CD4-positive, alpha-beta T cell treated with Interleukin-17A for 1 hour (primary cell): Measurements from ENCODE around the gene ATRIP.
A peak's percentile ranks its signal among the peaks of the same experiment; 100 is the strongest.
"Not testable (repeated sequence)": the region's sequence is repeated elsewhere in the genome, so short reads cannot be mapped to it uniquely, and the experiment has no call there.

Experiments used
- DNase-seq: peaks from one replicate; pipeline ENCODE4 v3.0.0-alpha.2; 2020

The ATRIP gene

DNA sequence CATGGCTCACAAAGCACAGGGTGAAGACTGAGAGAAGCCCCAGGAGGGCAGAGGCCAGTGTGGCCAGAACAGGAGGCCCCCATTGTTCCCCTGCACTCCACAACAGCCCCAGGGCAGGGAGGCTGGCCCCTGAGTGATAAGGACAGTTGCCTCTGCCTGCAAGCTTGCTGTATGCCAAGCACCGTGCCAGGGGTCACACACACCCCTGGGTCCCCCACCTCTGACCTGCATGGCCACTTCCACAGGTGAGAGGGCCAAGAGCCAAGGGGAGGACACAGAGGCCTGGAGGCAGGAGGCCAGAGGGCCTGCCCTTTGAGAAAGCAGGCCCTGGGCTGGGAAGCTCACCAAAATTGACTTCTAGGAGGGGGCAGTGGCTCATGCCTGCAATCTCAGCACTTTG lies 23.7 kb downstream of the ATRIP start:
- DNase-seq, result no peak

DNA sequence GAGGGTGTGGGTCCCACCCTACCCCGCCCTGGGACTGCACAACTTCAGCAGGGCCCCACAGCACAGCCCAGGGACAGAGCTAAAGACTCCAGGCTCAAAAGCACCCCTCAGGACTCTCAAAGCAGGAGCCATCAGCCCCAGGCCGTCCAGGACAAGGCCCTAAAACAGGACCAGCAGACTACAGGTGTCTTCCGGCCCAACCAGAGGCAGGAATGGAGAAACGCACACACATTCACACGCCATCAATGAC lies 26.1 kb downstream of the ATRIP start:
- DNase-seq, result no peak

DNA sequence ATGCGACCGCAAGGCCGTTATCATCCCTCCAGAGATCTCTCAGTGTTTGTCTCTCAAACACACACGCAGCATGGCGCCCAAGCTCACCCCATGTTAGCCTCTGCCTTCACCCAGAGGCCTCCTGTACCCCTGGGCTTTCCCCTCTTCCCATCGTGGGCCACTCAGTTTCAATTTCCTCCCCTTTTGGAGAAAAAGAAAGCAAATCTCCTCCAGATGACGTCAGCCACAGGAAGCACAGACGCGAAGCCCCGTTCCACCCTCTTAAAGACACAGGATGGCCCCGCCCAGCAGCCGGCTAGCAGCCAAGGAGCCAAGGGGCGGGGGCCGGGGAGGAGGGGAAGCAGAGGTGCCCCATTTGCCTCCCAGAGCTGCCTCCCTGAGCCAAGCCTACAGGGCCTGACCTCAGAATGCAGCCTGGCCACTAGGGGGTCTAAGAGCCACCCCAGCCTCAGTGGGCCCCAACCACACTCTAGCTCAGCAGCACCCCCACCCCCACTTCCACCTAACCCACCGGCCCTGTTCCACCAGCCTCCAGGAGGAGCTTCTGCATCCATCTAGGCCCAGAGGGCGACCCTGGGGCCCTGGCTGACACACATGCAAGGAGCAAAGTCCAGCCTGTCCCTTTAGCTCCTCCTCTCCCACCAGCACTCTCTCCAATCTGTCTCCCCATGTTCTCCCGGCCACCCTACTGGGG lies 26.5 kb downstream of the ATRIP start:
- DNase-seq, result peak; percentile 98

DNA sequence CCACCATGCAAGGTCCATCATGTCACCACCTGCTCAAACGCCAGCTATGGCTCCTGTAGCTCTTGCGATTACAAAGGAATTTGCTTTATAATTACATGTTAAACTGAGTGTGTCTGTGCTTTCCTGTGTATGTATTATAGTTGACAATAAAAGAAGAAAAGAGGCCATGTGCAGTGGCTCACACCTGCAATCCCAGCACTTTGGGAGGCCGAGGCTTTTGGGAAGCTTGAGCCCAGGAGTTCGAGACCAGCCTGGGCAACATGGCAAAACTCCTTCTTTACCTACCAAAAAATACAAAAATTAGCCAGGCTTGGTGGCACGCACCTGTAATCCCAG lies 27.0 kb downstream of the ATRIP start:
- DNase-seq, result no peak

DNA sequence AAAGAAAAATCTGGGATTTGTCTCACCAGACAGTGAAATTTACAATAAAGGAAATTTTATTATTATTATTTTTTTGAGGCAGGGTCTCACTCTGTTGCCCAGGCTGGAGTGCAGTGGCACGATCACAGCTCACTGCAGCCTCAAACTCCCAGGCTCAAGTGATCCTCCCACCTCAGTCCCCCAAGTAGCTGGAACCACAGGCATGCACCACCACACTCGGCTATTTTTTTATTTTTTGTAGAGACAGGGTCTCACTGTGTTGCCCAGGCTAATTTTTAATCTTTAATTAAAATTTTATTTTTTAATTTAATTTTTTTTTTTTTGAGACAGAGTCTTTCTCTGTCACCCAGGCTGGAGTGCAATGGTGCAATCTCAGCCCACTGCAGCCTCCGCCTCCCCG lies 27.5 kb downstream of the ATRIP start:
- DNase-seq, result not testable (repeated sequence)

DNA sequence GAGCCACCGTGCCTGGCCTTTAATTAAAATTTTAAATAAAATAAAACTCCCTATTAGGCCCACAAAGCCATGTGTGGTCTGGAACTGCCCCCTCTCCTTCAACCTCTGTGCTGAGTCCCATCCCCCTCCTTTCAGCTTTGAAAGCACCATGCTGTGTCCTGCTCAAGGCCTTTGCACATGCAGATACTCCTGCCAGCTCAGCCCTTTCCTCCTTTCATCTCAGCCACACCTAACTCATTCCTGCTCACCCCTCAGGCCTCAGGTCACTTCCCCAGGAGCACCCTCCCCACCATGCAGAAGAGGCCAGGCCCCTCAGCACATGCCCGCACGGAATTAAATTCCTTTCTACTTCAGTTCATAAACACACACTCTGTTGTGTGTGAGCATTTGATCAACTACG lies 28.1 kb downstream of the ATRIP start:
- no peak for DNase-seq

DNA sequence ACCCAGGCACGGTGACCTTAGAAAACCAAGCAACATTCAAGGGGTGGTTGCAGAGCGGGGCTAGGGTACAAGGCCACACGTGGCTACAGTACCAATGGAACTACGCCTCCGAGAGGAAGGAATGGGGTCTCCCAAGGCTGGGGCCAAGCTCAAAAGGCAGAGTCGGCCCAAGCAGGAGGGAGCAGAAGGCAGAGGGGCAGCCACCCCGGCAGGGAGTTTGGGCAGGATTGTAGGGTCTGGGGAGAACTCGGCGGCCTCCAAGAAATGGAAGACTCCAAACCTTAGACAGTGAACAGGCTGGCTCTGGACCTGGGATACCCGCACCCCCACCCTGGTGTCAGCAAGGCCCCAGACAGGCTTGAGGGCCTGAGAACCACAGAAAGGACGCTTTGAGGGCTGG lies 28.7 kb downstream of the ATRIP start:
- no peak for DNase-seq

DNA sequence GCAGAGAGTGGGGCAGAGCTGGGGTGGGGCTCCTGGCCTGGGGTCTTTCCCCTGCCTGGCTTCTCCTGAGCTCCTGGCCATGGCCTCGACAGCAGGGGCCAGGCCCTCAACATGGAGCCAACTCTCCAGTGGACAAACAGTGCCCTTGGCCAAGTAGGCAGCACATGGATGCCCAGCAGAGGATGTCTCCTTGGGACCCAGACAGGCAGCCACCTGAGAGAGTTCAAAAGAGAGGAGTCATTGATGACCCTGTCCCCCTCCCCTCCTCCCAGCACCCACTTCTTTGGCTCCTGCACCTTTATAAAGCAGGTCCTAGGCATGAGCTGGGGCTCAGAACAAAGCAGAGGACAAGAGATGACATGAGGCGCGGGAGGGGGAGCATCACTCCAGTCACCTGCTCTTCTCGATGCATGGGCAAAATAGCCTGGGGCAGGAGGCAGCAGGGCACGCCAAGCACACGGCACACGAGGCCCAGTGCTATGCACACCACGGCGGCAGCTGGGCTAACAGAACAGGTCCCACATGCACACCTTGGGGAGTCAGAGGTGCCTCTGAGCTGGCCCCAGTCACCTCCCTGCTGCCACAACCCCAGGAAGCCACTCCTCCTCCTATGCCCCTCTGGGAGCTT lies 30.0 kb downstream of the ATRIP start:
- no peak for DNase-seq

DNA sequence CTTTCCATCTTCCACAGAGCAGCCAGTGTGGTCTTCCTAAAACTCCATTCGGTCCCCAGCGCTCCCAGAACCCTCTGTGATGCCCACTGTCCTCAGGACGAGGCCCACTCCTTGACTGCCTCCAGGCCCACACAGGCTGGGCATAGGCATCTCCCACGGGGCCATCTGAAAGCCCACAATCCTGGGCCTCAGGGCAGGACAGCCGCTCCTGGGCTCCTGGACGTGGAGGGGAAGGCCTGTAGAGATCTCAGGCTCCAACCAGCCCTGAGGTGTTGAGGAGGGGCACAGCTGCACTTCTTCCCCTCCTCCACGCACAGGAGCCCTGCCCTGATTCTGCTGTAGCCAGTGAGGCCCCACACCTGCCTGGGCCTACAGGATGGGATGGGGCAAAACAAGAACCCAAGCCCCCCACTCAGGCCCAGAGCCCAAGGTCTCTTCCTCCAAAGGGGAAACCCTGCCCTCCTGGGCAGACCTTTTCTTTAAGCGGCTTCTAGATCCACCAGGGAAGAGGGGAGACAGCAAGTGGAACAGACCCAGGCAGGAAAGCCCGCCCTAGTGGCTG lies 31.5 kb downstream of the ATRIP start:
- DNase-seq, result no peak

DNA sequence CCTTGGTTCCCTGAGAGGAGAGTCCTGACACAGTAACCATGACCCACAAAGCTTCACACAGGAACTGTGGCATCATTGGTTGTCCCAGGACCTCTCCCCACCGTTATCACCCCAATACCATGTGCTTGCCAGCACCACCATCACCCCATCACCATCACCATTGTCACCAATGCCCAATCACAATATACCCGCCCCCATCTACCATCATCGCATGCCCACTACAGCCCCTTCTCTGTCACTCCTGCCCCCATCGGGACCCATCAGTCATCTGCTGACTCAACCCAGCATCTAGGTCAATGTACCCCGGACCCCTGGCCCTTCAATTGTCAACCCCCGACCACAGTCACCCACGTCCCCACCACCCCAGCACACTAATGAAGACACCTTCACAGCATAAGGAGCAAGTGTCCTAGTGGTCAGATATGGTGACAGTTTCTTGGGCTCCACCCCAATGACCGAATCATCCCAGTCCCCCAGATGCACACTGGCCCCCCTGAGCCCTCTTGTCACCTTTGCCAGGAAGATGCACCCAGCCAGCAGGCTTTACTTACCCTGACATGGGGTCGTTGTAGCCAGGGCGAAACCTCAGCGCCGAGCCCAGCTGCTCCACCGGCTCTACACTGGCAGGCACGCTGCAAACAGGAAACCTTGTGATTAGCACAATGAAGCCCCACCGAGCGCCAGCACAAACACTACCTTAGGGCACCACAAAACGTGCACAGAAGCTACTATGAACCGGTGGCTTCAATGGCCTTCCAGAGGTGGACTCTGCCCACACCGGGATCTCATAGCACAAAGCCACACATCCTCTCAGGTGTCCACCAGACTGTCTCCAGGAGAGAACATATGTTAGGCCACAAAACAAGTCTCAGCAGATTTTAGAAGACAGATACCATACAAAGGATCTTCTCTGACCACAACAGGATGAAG lies 32.4 kb downstream of the ATRIP start:
- DNase-seq, result peak; percentile 78

DNA sequence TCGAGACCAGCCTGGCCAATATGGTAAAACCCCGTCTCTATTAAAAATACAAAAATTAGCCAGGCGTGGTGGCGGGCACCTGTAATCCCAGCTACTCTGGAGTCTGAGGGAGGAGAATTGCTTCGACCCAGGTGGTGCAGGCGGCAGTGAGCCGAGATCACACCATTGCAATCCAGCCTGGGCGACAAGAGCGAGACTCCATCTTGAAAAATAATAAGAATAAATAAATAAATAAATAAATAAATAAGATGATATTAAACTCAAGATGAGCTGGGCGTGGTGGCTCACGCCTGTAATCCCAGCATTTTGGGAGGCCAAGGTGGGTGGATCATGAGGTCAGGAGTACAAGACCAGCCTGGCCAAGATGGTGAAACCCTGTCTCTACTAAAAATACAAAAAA lies 34.4 kb downstream of the ATRIP start:
- DNase-seq, result not testable (repeated sequence)

DNA sequence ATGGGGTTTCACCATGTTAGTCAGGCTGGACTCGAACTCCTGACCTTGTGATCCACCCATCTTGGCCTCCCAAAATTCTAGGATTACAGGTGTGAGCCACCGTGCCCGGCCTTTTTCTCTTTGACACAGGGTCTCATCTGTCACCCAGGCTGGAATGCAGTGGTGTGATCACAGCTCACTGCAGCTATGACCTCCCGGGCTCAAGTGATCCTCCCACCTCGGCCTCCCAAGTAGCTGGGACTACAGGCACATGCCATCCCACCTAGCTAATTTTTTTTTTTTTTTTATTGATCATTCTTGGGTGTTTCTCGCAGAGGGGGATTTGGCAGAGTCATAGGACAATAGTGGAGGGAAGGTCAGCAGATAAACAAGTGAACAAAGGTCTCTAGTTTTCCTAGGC lies 36.3 kb downstream of the ATRIP start:
- DNase-seq, result not testable (repeated sequence)

DNA sequence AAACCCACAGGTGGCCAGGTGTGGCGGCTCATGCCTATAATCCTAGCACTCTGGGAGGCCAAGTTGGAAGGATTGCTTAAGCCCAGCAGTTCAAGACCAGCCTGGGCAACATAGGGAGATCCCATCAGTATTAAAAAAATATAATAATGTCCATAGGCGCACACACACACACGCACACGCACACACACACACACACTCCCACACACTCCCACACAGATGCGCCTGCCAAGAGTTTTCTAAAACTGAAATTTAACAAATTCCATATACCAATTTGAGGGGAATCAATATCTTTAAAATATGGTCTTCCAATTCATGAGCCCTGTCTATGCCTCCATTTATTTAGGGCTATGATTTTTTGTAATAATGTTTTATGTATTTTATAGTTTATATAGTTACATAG lies 40.4 kb downstream of the ATRIP start:
- DNase-seq, result no peak

DNA sequence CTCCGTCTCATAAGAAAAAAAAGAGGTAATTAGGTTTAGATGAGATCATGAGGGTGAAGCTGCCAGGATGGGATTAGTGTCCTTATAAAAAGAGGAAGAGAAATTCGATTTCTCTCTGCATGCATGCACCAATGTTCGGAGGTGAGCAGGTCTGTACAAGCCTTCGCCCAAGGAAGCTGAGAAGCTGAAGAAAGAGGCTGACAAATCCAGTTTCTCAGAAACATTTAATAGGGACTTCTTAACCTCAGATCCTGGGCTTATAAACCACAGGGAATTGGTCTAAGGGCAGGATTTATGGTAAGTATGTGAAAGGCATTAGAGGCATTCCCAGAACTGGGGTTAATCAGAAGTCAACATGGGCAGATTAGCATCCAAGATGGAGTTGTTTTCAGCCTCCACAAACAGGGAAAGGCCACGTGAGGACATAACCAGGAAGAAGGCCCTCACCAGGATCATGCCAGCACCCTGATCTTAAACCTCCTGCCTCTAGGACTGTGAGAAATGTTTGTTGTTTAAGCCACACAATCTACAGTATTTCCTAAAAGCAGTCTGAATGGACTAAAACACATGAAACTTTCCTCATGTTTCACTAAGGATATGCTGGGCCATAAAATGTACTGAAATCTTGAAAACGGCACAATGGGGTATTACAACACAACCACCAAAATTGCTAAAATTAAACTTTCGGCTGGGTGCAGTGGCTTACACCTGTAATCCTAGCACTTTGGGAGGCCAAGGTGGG lies 46.1 kb downstream of the ATRIP start:
- DNase-seq, result no peak

DNA sequence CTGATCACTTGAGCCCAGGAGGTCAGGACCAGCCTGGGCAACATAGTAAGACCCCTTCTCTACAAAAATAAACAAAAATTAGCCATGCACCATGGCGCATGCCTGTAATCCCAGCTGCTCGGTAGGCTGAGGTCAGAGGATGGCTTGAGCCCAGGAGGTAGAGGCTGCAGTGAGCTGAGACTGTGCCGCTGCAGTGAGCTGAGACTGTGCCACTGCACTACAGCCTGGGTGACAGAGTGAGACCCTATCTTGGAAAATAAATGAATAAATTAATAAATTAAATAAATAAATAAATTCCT lies 46.6 kb downstream of the ATRIP start:
- no peak for DNase-seq

DNA sequence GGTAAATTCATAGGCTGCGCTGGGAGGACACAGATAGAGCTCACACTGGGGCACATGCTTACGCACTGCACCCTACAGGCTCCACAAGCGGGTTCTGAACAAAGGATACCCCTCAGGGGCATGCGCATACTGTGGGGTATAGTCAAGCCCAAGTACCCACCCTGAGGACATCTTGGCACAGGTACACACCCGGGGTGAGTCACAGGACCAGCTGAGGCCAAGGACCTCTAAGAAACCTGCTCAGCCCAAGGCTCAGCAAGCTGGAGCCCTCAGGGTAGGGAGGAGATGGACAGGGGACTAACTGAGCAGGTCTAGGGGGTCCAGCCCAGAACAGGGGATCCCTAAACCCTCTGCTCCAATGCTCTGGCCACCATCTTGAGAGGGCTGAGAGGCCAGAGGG lies 54.1 kb downstream of the ATRIP start:
- no peak for DNase-seq

DNA sequence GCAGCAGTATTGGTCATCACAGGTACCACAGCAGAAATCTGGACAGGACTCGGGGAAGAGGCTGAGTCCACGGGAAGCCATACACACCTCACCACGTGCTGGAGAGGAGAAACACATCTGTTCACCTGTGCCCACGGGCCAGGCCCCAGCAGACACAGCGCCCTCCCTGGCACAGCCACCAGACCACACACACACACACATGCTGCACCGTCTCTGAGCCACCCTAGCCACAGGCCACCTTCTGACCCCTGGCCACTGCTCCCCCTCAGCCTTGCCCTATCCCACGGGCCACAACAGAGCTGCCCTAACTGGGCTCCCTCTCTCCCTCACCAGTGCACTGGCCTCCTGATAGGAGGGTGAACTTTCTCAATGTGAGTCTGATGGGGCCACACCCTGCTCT lies 54.7 kb downstream of the ATRIP start:
- DNase-seq, result no peak

DNA sequence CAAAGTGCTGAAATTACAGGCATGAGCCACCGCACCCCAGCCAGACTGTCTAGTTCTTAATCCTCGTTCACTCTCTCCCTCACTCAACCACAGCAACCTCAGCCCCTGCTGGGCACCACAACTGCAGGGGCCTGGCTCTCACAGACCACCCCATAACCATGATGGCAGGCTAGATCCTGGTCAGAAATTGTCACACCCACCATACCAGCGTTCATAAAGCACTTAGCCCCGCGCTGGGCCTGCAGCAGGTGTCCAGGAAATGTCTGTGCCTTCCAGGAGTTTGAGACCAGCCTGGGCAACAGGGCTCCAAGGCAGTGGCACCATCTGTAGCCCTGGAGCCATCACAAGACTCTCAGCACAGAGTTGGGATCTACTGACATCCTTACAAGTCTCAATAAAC lies 55.6 kb downstream of the ATRIP start:
- no peak for DNase-seq

DNA sequence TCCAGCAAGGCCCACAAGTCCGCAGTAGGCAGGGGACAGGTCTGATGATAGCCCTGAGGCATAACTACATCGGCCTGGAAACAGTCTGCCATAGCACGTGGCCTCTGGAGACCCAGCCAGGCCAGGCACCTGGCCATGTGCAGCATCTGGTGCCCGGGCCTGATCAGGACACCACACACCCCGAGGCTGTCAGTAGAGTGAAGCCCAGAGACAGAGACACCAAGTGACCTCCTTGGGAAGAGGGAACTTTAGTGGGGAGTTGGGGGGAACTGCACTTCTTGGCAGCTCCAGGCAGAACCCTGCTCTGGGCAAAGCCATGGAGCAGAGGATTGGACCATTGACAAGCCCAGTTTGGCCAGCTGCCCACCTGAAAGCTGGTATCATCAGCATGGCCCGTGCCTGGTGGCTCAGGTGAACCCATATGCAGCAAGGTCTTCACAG lies 56.2 kb downstream of the ATRIP start:
- DNase-seq, result no peak

DNA sequence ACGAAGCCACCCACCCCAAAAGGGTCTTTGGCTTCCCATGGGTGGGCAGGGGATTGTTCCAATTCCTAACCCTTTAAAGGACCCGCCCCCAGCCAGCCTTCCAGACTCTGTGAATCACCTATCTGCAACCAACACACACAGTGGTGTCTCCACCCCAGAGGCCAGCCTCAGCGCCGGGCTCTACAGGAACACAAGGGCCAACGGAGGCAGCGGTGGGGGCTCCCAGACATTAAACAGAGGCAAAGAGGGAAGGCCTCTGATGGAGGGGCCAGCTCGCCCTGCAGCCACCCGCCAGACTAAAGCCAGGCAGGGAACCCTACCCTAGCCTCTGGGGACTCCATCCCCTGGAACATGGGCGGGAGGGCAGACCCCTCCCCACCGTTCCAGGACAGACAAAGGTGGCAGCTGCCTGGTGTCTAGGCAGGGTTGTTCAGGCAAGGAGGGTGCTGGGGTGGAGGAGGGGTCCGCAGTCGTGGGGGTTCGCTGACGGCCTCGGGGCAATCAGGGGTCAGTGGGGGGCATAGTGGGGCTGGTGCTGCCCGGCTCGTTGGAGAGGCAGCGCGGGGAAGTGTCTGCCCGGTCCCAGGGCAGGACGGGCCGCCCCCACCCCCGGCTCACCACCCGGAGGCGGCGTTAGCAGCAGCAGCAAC lies 57.0 kb downstream of the ATRIP start:
- DNase-seq, result no peak

DNA sequence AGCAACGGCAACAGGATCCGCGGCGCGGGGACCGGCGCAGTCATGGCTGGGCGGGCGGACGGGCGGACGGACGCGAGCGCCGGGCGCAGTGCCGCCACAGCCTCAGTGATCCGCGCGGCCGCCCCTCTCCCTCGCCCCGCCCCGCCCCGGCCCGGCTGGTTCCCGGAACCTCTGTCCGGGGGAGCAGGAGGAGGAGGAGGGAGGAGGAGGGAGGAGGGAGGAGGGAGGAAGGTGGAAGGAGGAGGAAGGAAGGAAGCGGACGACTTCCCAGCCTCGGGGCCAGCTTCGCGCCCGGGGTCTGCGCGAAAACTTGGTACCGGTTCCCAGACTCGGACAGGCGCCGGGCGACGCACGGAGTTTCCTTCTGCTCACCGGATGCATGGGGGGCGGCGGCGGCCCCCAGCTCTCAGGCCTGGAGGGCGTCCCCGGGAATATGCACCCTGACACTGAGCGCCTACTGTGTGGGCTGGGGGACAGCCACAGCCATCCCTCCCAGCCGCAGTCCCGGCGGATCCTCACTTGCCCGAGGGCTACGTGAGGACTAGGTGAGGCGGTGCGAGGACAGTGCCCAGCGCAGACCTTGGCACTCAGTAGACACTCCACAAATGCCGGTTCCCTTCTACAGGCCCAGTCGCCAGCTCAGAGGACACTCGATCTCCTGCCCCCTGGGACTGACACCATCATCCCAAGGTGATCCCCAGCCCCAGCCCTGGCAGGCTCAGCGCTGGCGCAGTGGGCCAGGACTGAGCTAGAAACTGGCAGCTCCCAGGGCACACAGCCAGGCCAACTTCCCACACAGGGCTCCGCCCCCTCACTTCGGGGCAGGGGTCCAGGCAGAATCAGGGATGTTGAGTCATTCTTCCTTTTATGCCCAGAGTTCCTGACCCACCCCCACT lies 57.8 kb downstream of the ATRIP start, which contains the start of gene SHISA5:
TSS of gene SHISA5 (minus strand) at position 124 of the 896 bp plus-strand sequence. CDS start at position 44, 80 bp downstream.
- peak; percentile 62 for DNase-seq

DNA sequence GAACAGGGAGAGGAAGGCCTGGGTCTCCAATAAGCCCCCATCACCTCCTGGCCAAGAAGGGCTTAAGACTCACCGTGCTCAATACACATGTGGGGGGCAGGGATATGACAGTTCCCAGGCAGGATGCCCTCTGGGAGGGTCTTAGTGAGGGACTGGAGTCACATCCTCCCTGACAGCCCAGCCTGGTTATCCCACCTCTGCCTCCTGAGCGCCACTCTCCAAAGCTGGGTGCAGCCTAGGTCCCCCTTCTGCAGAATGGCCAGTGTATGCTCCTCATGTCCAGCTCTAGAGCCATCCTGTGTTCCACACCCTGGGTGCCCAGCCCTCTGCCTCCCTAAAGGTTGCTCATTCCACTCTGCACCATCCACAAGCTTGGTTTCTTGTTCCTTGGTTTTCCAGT lies 58.6 kb downstream of the ATRIP start:
- DNase-seq, result no peak
